ENCODE data around the gene ARF3.

Gene ARF3

GRCh38 chr12:48966177-48966895 is 9.0 kb upstream of the ARF3 start:
- DNase-seq (ENCODE audit: low spot score) = no peak

GRCh38 chr12:48965298-48965838 is 8.1 kb upstream of the ARF3 start:
- DNase-seq (ENCODE audit: low spot score) = no peak

GRCh38 chr12:48961801-48962200 is 4.5 kb upstream of the ARF3 start:
- DNase-seq (ENCODE audit: low spot score) = no peak

- no peak for DNase-seq (ENCODE audit: low spot score)
Observed at GRCh38 chr12:48961331-48961730, 4.0 kb upstream of the ARF3 start.

- DNase-seq (ENCODE audit: low spot score) = no peak
Observed at GRCh38 chr12:48960834-48961233, 3.5 kb upstream of the ARF3 start.

GRCh38 chr12:48958049-48958388 is 732 bp upstream of the ARF3 start:
- no peak for DNase-seq (ENCODE audit: low spot score)

GRCh38 chr12:48956279-48957140 is 777 bp downstream of the ARF3 start:
- peak; percentile 92 for DNase-seq (ENCODE audit: low spot score)

- DNase-seq (ENCODE audit: low spot score) = no peak
Observed at GRCh38 chr12:48954841-48955501, 2.3 kb downstream of the ARF3 start.

GRCh38 chr12:48954061-48954460 is 3.2 kb downstream of the ARF3 start:
- DNase-seq (ENCODE audit: low spot score) = no peak

- DNase-seq (ENCODE audit: low spot score) = no peak
Observed at GRCh38 chr12:48952691-48953090, 4.6 kb downstream of the ARF3 start.

GRCh38 chr12:48947727-48948126 is 9.6 kb downstream of the ARF3 start:
- no peak for DNase-seq (ENCODE audit: low spot score)

GRCh38 chr12:48946943-48947342 is 10.3 kb downstream of the ARF3 start:
- DNase-seq (ENCODE audit: low spot score) = no peak

GRCh38 chr12:48946205-48946604 is 11.1 kb downstream of the ARF3 start:
- DNase-seq (ENCODE audit: low spot score) = no peak

- peak; percentile 33 for DNase-seq (ENCODE audit: low spot score)
Observed at GRCh38 chr12:48943221-48943620, 14.1 kb downstream of the ARF3 start.

GRCh38 chr12:48940181-48940580 is 17.1 kb downstream of the ARF3 start:
- DNase-seq (ENCODE audit: low spot score) = no peak

GRCh38 chr12:48938805-48939204 is 18.5 kb downstream of the ARF3 start:
- no peak for DNase-seq (ENCODE audit: low spot score)

- DNase-seq (ENCODE audit: low spot score) = no peak
Observed at GRCh38 chr12:48937170-48937569, 20.1 kb downstream of the ARF3 start.

GRCh38 chr12:48936379-48936979 is 20.8 kb downstream of the ARF3 start:
- peak; percentile 73 for DNase-seq (ENCODE audit: low spot score)

- DNase-seq (ENCODE audit: low spot score) = no peak
Observed at GRCh38 chr12:48934312-48934706, 23.0 kb downstream of the ARF3 start.

- no peak for DNase-seq (ENCODE audit: low spot score)
Observed at GRCh38 chr12:48933664-48934311, 23.5 kb downstream of the ARF3 start.

GRCh38 chr12:48932878-48933277 is 24.4 kb downstream of the ARF3 start:
- no peak for DNase-seq (ENCODE audit: low spot score)

- DNase-seq (ENCODE audit: low spot score) = no peak
Observed at GRCh38 chr12:48930475-48930874, 26.8 kb downstream of the ARF3 start.
